RWPE2 (cell line): ENCODE results near the gene ASTN2.

ENCODE experiments used
- ATAC-seq: fragments of 200-7000 bp; cut with Tn5 transposase; 3 replicates; pipeline ENCODE4 v1.9.1; 2021; ENCODE audit warnings: low read depth
- DNase-seq: peaks from one replicate; pipeline ENCODE4 v3.0.0-alpha.2; 2020; ENCODE audit warnings: low spot score
- H3K27ac ChIP-seq: fragments of 450-650 bp; 2 replicates; pipeline ENCODE4 v1.5.1; 2017; ENCODE audit warnings: mild to moderate bottlenecking; ENCODE audit not compliant: poor library complexity, severe bottlenecking
- H3K27me3 ChIP-seq: fragments of 250-450 bp; sonication (Bioruptor Pico); 2 replicates; pipeline ENCODE4 v1.5.1; 2021; ENCODE audit warnings: mild to moderate bottlenecking, moderate library complexity; ENCODE audit not compliant: insufficient read depth, poor library complexity, severe bottlenecking
- H3K36me3 ChIP-seq: fragments of 250-450 bp; sonication (Bioruptor Pico); 2 replicates; pipeline ENCODE4 v1.5.1; 2020; ENCODE audit warnings: low read depth, mild to moderate bottlenecking, moderate library complexity
- H3K4me1 ChIP-seq: fragments of 250-450 bp; sonication (Bioruptor Pico); 2 replicates; pipeline ENCODE4 v1.5.1; 2021; ENCODE audit warnings: mild to moderate bottlenecking, moderate library complexity; ENCODE audit not compliant: insufficient read depth, poor library complexity, severe bottlenecking
- H3K4me3 ChIP-seq: fragments of 250-450 bp; sonication (Bioruptor Pico); 2 replicates; pipeline ENCODE4 v1.5.1; 2021; ENCODE audit warnings: mild to moderate bottlenecking, moderate library complexity; ENCODE audit not compliant: severe bottlenecking
- H3K9me3 ChIP-seq: fragments of 250-450 bp; sonication (Bioruptor Pico); 2 replicates; pipeline ENCODE4 v1.5.1; 2021; ENCODE audit warnings: mild to moderate bottlenecking, moderate library complexity; ENCODE audit not compliant: severe bottlenecking
- TF ChIP-seq, protein P1 (sequence below): fragments of 450-650 bp; IDR thresholded peaks from one replicate; pipeline ENCODE4 v1.5.1; 2017; ENCODE audit warnings: mild to moderate bottlenecking, moderate library complexity; ENCODE audit not compliant: poor library complexity, severe bottlenecking

Gene ASTN2

DNA sequence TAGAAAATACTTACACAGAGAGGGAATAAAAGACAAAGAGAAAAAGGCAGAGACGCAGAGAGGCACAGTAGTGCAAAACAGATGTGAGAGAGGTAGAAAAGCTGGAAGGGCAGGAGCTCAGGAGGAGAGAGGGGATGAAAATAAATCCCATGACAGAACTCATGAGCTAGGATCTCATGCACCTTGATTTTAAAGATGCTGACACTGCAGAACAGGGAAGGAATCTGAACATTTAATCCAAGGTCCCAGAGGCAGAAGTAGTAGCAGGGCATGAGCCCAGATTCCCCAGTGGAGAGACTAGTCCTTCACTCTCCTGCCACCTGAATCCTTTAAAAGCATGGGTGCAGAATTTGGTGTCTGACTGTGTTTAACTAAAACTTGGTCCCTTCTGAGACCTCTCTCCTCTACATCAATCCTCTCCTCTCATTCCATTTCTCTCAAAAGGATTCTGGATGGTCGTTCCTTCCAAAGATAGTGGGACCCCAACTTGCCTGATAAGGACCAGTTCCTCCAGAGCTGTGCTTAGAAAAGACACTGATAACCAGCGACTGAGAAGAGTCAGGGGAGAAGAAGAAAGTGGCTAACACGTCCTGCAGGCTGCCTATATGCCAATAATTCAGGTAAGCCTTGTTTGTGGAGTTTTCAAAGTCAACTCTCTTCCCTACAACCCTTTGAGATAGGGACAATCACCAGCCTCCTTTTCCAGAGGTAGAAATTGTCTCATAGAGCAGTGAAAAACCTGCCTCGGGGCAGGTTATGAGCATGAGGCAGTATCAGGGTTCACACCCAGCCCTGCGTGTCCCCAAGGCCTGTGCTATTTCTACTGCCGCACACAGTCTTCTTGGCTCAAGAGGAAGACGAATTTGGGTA is 931.0 kb downstream of the ASTN2 start:
- TF ChIP-seq, protein P1, sequence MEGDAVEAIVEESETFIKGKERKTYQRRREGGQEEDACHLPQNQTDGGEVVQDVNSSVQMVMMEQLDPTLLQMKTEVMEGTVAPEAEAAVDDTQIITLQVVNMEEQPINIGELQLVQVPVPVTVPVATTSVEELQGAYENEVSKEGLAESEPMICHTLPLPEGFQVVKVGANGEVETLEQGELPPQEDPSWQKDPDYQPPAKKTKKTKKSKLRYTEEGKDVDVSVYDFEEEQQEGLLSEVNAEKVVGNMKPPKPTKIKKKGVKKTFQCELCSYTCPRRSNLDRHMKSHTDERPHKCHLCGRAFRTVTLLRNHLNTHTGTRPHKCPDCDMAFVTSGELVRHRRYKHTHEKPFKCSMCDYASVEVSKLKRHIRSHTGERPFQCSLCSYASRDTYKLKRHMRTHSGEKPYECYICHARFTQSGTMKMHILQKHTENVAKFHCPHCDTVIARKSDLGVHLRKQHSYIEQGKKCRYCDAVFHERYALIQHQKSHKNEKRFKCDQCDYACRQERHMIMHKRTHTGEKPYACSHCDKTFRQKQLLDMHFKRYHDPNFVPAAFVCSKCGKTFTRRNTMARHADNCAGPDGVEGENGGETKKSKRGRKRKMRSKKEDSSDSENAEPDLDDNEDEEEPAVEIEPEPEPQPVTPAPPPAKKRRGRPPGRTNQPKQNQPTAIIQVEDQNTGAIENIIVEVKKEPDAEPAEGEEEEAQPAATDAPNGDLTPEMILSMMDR: no peak
- Histone ChIP-seq H3K4me3 (no peak overlapping the region), H3K36me3 (no peaks in the 10 kb centered on the region), H3K9me3 (no peaks in the 10 kb centered on the region), H3K27me3 (no peaks in the 10 kb centered on the region), H3K4me1 (no peaks in the 10 kb centered on the region), H3K27ac (no peak overlapping the region)
- DNase-seq (no peak), ATAC-seq (no peak)

DNA sequence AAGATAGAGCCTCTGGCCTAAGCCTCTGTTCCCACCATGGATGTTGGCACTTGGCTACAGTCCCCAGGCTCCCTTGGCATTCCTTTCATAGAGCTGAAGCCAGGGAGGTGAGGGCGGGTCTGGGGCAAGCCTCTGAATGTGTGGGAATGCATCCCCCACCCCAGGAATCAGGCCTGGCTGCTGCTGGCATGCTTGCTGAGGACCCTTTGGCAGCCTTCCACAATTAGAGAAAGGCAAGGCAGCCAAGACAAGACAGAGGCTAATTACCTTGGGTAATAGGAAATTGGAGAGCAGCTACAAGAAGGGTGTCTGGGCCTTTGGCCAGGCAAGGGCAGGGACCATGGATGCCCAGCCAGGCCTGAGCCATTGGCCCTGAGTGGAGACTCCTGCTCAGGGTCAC is 932.1 kb downstream of the ASTN2 start:
- DNase-seq (no peak), ATAC-seq (no peak)
- no peaks in the 10 kb centered on the region for H3K4me1 ChIP-seq
- H3K9me3 ChIP-seq: no peaks in the 10 kb centered on the region
- TF ChIP-seq, protein P1: no peak
- no peak overlapping the region for H3K27ac ChIP-seq
- H3K4me3 ChIP-seq: no peak overlapping the region
- H3K36me3 ChIP-seq: no peaks in the 10 kb centered on the region
- no peaks in the 10 kb centered on the region for H3K27me3 ChIP-seq

DNA sequence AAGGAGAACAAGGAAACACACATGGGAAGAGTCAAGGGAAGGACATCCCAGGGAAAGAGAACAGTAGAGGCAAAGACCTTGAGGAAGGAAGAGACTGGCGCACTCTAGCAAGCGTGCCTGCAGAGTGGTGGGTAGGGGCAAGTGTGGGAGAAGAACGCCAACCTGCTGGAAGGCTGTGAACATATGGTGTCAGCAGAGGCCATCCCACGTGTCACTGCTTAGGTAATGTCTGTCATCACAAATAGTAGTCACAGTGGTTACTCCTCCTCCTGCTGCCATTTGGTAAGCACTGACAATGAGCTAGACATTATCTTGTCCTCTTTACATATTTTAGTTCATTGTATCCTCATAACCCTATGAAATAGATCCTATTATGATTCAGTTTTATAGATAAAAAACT is 934.2 kb downstream of the ASTN2 start:
- DNase-seq (no peak), ATAC-seq (no peak; the same call in 2 of the 3 replicates)
- no peaks in the 10 kb centered on the region for H3K4me1 ChIP-seq
- H3K36me3 ChIP-seq: no peaks in the 10 kb centered on the region
- no peak overlapping the region for H3K4me3 ChIP-seq
- TF ChIP-seq, protein P1: no peak
- H3K27me3 ChIP-seq: no peaks in the 10 kb centered on the region
- no peaks in the 10 kb centered on the region for H3K9me3 ChIP-seq
- H3K27ac ChIP-seq: no peak overlapping the region

DNA sequence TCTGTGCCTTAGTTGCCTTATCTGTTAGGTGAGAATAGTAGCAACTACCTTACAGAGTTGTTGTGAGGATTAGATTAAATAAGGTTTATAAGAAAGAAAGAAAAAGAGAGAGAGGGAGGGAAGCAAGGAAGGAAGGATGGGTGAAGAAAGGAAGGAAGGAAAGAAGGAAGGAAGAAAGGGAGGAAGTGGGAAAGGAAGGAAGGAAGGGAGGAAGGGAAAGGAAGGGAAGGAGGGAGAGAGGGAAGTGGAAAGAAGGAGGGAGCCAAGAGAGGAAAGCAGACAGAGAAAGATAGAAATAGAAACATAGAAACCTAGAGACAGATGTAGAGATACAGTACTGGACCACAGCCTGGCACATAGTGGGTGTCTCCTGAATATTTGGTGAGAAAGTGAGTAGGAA is 934.9 kb downstream of the ASTN2 start:
- TF ChIP-seq, protein P1: no peak
- H3K27me3 ChIP-seq: no peaks in the 10 kb centered on the region
- no peak overlapping the region for H3K27ac ChIP-seq
- ATAC-seq: no peak
- no peaks in the 10 kb centered on the region for H3K9me3 ChIP-seq
- no peaks in the 10 kb centered on the region for H3K4me1 ChIP-seq
- H3K4me3 ChIP-seq: no peak overlapping the region
- no peaks in the 10 kb centered on the region for H3K36me3 ChIP-seq
- no peak for DNase-seq

DNA sequence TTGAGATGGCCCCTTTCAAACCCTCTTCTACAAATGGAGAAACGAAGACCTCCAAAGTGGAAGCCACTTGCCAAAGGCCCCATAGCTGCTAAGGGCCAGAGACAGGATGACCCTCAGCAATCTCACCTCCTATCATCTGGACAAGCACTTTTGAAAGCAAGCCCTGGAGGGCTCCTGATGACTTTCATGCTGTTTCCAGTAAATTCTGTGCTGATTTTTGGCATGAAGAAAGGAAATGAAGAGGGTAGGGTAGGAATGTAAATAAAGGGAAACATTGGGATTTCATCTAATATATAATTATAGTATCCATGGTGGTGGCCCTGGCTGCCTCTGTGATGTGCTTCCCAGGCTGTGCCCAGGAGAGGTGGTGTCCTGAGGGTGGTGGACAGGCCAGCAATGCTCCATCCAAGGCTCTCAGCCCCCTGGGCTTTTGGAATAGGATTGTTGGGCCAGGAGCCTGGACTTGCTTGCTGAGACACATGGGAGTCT is 935.8 kb downstream of the ASTN2 start:
- DNase-seq (no peak), ATAC-seq (no peak)
- no peaks in the 10 kb centered on the region for H3K9me3 ChIP-seq
- no peaks in the 10 kb centered on the region for H3K27me3 ChIP-seq
- TF ChIP-seq, protein P1: no peak
- H3K4me1 ChIP-seq: no peaks in the 10 kb centered on the region
- H3K4me3 ChIP-seq: no peak overlapping the region
- no peaks in the 10 kb centered on the region for H3K36me3 ChIP-seq
- H3K27ac ChIP-seq: no peak overlapping the region
